GM18520 (cell line): ENCODE results near the gene FER.

Experiments
- ATAC-seq: cut with Tn5 transposase; IDR thresholded peaks from one replicate; pipeline ENCODE4 v1.9.1; 2021; ENCODE audit not compliant: unreplicated experiment

FER gene

GRCh38 chr5:109168151-109168550, 420.5 kb downstream of the FER start:
- ATAC-seq, result no peak

GRCh38 chr5:109170629-109171350, 423.1 kb downstream of the FER start:
- ATAC-seq, result no peak

- ATAC-seq, result peak; percentile 58
Measured at GRCh38 chr5:109171437-109172073, 423.9 kb downstream of the FER start.

DNA sequence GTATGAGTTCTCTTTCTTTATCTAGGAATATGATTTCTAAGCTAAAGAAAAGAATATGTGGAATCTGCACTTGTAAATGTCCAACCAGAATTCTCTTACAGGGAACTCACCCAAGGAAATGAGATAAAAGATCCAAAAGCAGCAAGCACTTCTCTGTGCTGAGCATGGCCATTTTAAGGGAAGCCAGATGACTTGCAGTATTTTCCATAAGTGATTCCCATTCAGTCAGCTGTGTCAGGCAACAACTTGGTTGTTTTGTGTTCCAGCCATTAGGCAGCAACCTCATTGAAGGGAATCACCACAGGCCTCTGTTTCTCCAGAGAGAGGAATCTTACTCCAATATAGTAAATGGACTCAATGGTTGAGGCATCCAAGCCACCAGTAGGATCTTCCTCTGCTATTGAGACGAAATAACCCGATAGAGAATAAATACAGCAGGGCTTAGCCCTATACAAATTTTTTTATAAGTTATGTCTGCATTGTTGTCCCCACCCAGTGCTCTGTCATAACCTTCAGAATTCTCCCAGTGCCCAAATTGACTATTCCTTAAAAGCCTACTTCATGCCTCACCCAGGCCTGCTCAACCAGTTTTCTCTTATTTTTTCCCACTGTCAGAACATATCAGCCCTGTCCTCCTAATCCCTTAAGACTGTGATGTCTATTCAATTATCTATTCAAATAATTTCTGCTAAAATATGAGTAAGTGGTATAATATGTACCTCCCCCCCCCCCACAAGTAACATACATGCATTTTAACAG, 425.5 kb downstream of the FER start:
- ATAC-seq, result no peak

DNA sequence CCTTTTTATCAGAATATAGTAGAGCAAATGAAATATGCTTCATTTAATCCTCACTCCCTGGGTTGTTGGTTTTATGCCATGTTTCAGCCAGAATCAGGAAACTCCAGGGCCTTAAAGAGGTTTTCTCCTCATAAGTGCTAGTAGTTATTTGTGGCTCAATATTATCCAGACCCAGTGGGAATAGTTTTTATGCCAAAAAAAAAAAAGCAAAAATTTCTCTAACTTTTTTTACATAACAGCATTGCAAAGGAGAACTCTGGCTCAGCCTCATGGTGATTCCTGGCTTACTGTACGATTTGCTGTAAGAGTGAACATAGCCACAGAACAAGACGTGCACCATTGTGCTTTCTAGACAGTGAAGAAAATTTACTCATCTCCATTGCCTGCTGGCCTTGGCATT, 429.5 kb downstream of the FER start:
- no peak for ATAC-seq

DNA sequence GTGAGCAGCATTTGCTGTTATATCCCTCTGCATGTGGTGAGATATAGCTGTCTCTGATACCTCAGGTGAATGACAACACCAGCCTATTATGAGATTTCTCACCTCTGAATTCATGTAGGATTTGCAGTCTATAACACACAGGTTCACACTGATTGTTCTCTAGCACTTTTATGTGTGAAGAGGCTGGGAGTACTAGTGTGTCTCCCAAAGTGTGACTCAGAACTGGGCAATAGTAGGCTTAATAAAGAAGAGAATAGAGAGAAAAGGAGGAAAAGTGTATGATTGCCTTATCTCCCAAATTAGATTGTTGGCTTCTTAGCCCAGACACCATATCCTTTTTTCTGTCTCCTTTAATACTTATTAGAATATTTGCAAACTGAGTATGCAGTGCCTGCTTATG, 430.1 kb downstream of the FER start:
- ATAC-seq, result no peak

GRCh38 chr5:109180668-109181067, 433.0 kb downstream of the FER start:
- no peak for ATAC-seq

GRCh38 chr5:109186759-109187158, 439.1 kb downstream of the FER start:
- ATAC-seq, result no peak

- peak; percentile 69 for ATAC-seq
Measured at GRCh38 chr5:109191153-109191558, 443.5 kb downstream of the FER start.

GRCh38 chr5:109192027-109192426, 444.3 kb downstream of the FER start:
- ATAC-seq, result no peak

GRCh38 chr5:109192555-109193281, 445.0 kb downstream of the FER start:
- no peak for ATAC-seq

- ATAC-seq, result no peak
Measured at GRCh38 chr5:109195667-109196066, 448.0 kb downstream of the FER start.

GRCh38 chr5:109196087-109196822, 448.6 kb downstream of the FER start:
- no peak for ATAC-seq

- ATAC-seq, result no peak
Measured at GRCh38 chr5:109196823-109197160, 449.1 kb downstream of the FER start.

GRCh38 chr5:109199289-109199688, 451.6 kb downstream of the FER start:
- ATAC-seq, result no peak

DNA sequence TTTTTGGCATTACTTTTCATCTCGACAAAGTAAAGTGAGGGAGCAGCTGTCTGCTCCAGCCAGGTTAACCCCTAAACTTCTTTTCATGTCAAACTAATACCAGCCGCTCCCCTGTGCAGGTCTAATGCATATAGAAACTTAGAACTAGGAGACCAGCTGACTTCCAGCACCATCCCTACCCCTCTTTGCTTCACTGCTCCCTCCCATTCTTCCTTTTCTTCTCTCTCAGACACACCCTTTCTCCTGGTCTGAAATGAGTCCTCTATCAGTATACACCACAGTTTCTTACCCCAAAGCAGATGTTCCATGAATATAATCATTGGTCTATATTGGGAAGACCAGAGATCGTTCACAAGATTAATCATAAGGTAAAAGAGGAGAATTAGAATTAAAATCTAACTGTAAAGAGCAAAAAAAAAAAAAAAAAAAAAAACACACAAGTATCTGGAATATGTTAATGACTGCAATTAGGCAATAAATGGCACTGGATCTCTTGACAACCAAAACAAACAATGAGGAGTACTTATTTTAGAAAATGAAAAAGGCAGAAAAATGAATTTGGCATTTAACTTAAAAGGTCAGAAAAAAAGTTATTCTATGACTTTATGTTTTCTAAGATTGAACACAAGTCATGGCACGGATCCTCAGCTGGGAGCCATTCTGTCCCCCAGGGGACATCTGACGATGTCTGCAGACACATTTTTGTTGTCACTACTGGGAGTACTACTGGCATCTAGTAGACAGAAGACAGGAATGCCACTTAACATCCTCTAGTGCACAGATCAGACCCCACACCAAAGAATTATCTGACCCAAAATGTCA, 452.3 kb downstream of the FER start:
- no peak for ATAC-seq

DNA sequence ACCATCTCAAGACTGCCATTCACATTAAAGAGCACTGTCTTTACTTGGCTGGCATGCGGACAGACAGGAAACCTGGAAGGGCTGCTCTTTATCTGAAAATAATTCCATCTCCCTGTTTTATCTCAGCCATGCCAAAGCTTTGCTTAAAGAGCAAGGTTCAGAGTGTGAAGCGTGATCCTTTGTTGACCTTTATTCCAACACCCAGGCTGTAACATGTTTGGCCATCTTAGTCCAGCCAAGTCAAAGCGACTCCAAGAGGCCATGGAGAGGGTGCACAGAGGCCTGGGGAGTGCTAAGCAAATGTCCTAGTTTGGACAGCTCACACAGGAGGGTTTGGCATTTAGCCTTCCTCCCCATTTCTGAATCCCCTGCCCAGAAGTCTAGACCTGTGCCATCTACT, 467.3 kb downstream of the FER start:
- ATAC-seq, result no peak

- ATAC-seq, result no peak
Measured at GRCh38 chr5:109218818-109219217, 471.1 kb downstream of the FER start.

DNA sequence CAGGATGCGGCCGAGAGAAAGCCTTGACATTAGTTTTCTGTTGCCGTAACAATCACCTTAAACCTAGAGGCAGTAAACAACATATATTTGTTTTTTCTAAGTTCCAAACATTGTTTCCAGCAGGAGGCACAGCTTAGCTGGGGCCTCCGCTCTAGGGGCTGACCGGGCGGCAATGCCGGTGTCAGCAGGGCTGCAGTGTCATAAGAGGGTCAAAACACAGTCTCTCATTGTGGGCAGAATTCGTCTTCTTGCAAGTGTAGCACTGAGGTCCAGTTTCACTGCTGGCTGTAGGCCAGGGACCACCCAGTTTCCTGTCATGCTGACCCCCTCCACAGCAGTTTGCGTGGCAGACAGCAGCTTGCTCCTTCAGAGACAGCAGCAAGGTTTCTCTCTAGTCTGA, 475.8 kb downstream of the FER start:
- ATAC-seq, result no peak

GRCh38 chr5:109224276-109224882, 476.7 kb downstream of the FER start:
- ATAC-seq, result no peak
